Smooth muscle cell (in vitro differentiated cells): ENCODE results near the gene PROZ. TPM values are rescaled to one million over a fixed set of nuclear protein-coding genes. Genes with fewer than 3 reads are reported as not detected.
A peak's percentile ranks its signal among the peaks of the same experiment; 100 is the strongest.

Experiments
- DNase-seq: peaks from one replicate; lab custom pipeline; 2025; ENCODE audit not compliant: unreplicated experiment; lab: John Stamatoyannopoulos, UW
- H2AFZ ChIP-seq: fragments of 200-600 bp; sonication (generic); 2 replicates; pipeline ENCODE4 v1.6.0; 2016; ENCODE audit warnings: antibody characterized with exemption, low read depth, mild to moderate bottlenecking
- H3F3A ChIP-seq: fragments of 200-600 bp; sonication (generic); 2 replicates; pipeline ENCODE4 v1.6.0; 2017; ENCODE audit warnings: antibody characterized with exemption, low read depth
- H3K27ac ChIP-seq: fragments of 200-600 bp; sonication (generic); 2 replicates; pipeline ENCODE4 v1.5.1; 2016; ENCODE audit warnings: low read depth, mild to moderate bottlenecking
- H3K27me3 ChIP-seq: fragments of 200-600 bp; sonication (generic); 2 replicates; pipeline ENCODE4 v1.6.1; 2016; ENCODE audit warnings: low read depth, mild to moderate bottlenecking
- H3K36me3 ChIP-seq: fragments of 200-600 bp; sonication (generic); 2 replicates; pipeline ENCODE4 v1.5.1; 2016; ENCODE audit warnings: low read depth
- H3K4me1 ChIP-seq: fragments of 200-600 bp; sonication (generic); 2 replicates; pipeline ENCODE4 v1.5.1; 2016; ENCODE audit warnings: low read depth
- H3K4me2 ChIP-seq: fragments of 200-600 bp; sonication (generic); 2 replicates; pipeline ENCODE4 v1.6.0; 2016; ENCODE audit warnings: mild to moderate bottlenecking
- H3K4me3 ChIP-seq: fragments of 200-600 bp; sonication (generic); 2 replicates; pipeline ENCODE4 v1.5.1; 2016; ENCODE audit warnings: mild to moderate bottlenecking
- H3K79me2 ChIP-seq: fragments of 200-600 bp; sonication (generic); 2 replicates; pipeline ENCODE4 v1.6.0; 2016; ENCODE audit warnings: low read depth, mild to moderate bottlenecking
- H3K9ac ChIP-seq: fragments of 200-600 bp; sonication (generic); 2 replicates; pipeline ENCODE4 v1.6.0; 2016; ENCODE audit warnings: low read depth
- H3K9me3 ChIP-seq: fragments of 200-600 bp; sonication (generic); replicated peaks from 2 replicates; pipeline ENCODE4 v1.5.1; 2016; ENCODE audit warnings: low read depth
- H4K20me1 ChIP-seq: fragments of 200-600 bp; sonication (generic); 2 replicates; pipeline ENCODE4 v1.6.0; 2016; ENCODE audit warnings: low read depth
- CTCF ChIP-seq: fragments of 200-600 bp; sonication (generic); IDR thresholded peaks from 2 replicates; pipeline ENCODE4 v1.5.1; 2017; ENCODE audit warnings: borderline replicate concordance, mild to moderate bottlenecking, antibody characterized with exemption; ENCODE audit not compliant: insufficient read depth, poor library complexity, severe bottlenecking
- WGBS: methylation state at CpG from one replicate; pipeline ENCODE4 v1.1.7; 2016; ENCODE audit warnings: low lambda C conversion rate; 5-methylcytosine and 5-hydroxymethylcytosine counted together
- polyA plus RNA-seq: library from polyadenylated mRNA; unstranded; fragments of >200 nt; fragmentation: Nextera tagmentation; extraction: Ambion mirVana; gene quantifications from 2 replicates; pipeline ENCODE4 v1.2.1, GENCODE V29; 2016
- total RNA-seq: library from RNA; depleted of rRNA; stranded (reverse); fragments of >200 nt; gene quantifications from 2 replicates; pipeline ENCODE4 v1.2.3, GENCODE V29; 2014

Gene PROZ
- total and polyA plus RNA-seq, 2 experiments from 2014 or later, result not detected

- no peak overlapping the region for H3K27ac ChIP-seq
- H3K79me2 ChIP-seq, result no peaks in the 10 kb centered on the region
- no peaks in the 10 kb centered on the region for H3K27me3 ChIP-seq
- H3K4me2 ChIP-seq, result no peak overlapping the region
- no peak for TF ChIP-seq CTCF
- H3K4me3 ChIP-seq, result no peak overlapping the region
- no peak overlapping the region for H2AFZ ChIP-seq
- DNase-seq, result no peak
- H3K4me1 ChIP-seq, result peaks cover 8% of the 10 kb centered on the region
- peaks cover 5% of the 10 kb centered on the region for H3F3A ChIP-seq
- no peaks in the 10 kb centered on the region for H3K9me3 ChIP-seq
- no peak overlapping the region for H3K9ac ChIP-seq
- H4K20me1 ChIP-seq, result no peaks in the 10 kb centered on the region
- H3K36me3 ChIP-seq, result no peaks in the 10 kb centered on the region
- 93% methylated on average over 31 of the region's 31 CpGs for WGBS
Observed at GRCh38 chr13:113150550-113151365, 7.7 kb upstream of the PROZ start.

GRCh38 chr13:113151745-113152690 is 6.4 kb upstream of the PROZ start:
- peak overlapping the region; percentile 49 for H3K4me3 ChIP-seq
- DNase-seq, result no peak
- H2AFZ ChIP-seq, result peak overlapping the region; percentile 88
- no peaks in the 10 kb centered on the region for H3K36me3 ChIP-seq
- peak overlapping the region; percentile 74 for H3K27ac ChIP-seq
- H4K20me1 ChIP-seq, result no peaks in the 10 kb centered on the region
- H3K79me2 ChIP-seq, result no peaks in the 10 kb centered on the region
- TF ChIP-seq CTCF, result no peak
- peak overlapping the region; percentile 89 for H3K4me2 ChIP-seq
- H3K27me3 ChIP-seq, result no peaks in the 10 kb centered on the region
- H3K9ac ChIP-seq, result peak overlapping the region; percentile 61
- H3F3A ChIP-seq, result peaks cover 5% of the 10 kb centered on the region
- peaks cover 8% of the 10 kb centered on the region for H3K4me1 ChIP-seq
- 71% methylated on average over 27 of the region's 28 CpGs for WGBS
- no peaks in the 10 kb centered on the region for H3K9me3 ChIP-seq

DNA sequence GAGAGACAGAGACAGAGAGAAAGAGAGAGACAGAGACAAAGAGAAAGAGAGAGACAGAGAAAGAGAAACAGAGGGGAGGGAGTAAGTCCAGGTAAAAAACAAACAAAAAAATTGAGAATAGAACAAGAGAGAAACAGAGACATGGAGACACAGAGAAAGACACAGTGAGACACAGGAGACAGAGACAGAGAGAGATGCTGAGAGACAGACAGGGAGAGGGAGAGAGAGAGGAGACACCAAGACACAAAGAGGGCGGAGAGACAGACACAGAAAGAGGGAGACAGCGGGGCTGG is 5.8 kb upstream of the PROZ start:
- 36% methylated on average over 2 of the region's 2 CpGs for WGBS
- no peak for DNase-seq
- Histone ChIP-seq H4K20me1 (no peaks in the 10 kb centered on the region), H3K27ac (peak overlapping the region; percentile 74), H3K4me2 (peak overlapping the region; percentile 89), H3F3A (peaks cover 5% of the 10 kb centered on the region), H3K9me3 (no peaks in the 10 kb centered on the region), H3K79me2 (no peaks in the 10 kb centered on the region), H3K9ac (peak overlapping the region; percentile 61), H3K4me1 (peaks cover 8% of the 10 kb centered on the region), H3K27me3 (no peaks in the 10 kb centered on the region), H2AFZ (peak overlapping the region; percentile 88), H3K4me3 (peak overlapping the region; percentile 49), H3K36me3 (no peaks in the 10 kb centered on the region)
- TF ChIP-seq CTCF, result no peak
